Mucosa of gallbladder (tissue), 1 donor: ENCODE measurements around the gene PCNX2. TPM values are rescaled to one million over a fixed set of nuclear protein-coding genes. Genes with fewer than 3 reads are reported as not detected.
"Not testable (repeated sequence)": the region's sequence is repeated elsewhere in the genome, so short reads cannot be mapped to it uniquely, and the experiment has no call there.

Source experiments
- DNase-seq: peaks from one replicate; pipeline ENCODE4 v3.0.0-alpha.2; 2020; ENCODE audit warnings: low spot score
- total RNA-seq: library from RNA; stranded (reverse); gene quantifications from one replicate; pipeline ENCODE4 v1.2.1, GENCODE V29; 2021
- donor health status: DM: no; HTN: no; CAD: no.

PCNX2 gene
- total RNA-seq, 1 donor from 2014 or later, result 28.4 TPM

DNA sequence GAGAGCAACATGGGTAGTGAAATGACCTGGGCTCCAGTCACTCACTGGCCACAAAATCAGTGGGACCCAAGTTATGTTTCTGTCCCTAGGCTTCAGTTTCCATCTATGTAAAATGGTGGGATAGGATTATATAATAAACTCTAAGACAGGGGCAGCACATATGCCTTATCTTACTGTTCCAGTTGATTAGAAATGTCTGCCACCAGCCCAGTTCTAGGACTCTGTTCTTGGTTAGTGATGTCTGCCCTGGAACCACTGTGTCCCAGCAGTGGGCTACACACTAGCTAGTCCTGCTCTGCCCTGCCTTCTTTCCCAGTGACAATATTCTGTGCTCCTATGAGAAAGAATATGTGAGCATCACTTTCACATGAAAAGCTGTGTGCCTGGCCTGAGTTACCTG lies 138.3 kb downstream of the PCNX2 start:
- DNase-seq, result no peak

DNA sequence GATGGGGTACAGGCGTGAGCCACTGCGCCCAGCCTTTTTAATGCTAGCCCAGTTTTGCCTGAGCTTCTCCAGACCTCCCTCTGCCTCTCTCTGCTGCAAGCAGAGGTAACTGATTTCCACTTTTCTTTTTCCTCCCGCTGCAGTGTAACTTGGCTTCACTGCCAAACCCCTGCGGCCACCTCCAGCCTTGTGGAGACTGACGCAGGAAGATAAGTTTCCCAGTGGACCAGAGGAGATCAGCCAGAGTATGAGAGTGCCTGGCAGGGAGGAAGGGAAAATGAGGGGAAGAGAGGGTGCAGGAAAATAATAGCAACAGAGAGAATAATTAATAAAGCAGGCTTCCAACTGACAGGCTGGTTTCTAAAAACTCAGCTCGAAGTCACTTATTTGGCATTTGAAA lies 143.7 kb downstream of the PCNX2 start:
- DNase-seq, result no peak

DNA sequence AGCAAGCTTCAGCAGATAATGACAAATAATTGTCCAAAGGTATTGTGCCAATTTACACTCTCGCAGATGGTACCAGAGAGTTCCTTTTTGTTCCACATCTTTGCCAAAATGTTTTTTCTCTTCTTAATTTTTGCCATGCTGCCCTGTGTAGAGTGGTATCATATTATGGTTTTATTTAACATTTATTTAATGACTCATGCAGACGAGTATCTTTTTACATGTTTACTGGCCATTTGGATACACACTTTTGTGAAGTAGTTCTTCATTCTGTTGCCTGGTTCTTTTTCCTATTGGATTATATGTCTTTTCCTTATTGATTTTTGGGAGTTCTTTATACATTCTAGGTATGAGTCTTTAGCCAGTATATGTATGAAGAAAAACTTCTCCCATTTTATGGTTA lies 151.1 kb downstream of the PCNX2 start:
- DNase-seq, result no peak

DNA sequence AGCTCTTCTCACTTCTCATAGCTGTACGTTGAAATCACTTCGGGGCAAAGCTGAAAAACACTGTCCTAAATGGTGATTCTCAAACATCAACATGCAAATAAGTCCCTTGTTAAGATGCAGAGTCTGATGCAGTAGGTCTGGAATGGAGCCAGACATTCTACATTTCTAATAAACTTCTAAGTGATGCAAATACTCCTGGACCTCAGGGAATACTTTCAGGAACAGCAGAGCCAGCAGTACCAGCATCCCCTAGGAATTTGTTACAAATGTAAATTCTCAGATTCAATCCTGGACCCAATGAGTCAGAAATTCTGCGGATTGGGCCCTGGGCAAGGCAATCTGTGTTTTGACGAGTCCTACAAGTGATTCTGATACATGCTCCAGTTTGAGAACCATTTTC lies 152.3 kb downstream of the PCNX2 start:
- no peak for DNase-seq

DNA sequence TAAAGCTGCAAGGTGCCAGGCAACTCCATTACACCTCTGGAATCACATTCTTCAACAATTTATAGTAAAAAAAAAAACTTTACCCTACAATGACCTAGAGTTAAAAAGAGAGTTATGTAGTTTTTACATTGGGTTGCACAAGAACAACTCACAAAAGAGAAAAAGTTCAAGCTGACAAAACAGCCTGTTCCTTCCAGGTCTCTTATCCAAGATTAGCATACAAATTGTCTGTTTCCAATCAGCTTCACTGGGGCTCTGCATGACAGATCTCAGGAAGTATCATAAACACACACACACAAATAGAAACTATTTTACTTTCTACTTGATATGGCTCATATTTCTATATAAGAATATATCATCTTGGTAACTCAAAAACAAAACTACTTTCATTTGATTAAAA lies 154.6 kb downstream of the PCNX2 start:
- DNase-seq, result no peak

DNA sequence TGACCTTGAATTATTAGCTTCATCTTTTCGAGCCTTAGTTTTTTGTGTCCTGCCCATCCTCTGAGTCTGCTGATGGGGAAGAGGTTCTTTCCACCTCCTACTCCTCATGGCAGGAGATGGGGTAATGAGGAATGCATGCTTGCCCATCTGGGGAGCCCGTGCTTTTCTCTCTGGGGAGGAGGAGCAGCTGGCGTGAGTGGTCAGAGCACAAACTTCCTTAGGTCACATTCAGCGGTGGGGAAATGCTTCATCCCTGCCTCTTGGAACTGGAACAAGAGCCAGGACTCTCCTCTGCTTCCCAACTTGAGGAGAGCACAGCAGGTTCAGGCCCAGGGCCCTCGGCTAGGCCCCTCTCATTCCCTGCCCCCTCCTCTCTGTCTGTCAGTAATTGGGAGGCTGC lies 155.0 kb downstream of the PCNX2 start:
- DNase-seq, result no peak

DNA sequence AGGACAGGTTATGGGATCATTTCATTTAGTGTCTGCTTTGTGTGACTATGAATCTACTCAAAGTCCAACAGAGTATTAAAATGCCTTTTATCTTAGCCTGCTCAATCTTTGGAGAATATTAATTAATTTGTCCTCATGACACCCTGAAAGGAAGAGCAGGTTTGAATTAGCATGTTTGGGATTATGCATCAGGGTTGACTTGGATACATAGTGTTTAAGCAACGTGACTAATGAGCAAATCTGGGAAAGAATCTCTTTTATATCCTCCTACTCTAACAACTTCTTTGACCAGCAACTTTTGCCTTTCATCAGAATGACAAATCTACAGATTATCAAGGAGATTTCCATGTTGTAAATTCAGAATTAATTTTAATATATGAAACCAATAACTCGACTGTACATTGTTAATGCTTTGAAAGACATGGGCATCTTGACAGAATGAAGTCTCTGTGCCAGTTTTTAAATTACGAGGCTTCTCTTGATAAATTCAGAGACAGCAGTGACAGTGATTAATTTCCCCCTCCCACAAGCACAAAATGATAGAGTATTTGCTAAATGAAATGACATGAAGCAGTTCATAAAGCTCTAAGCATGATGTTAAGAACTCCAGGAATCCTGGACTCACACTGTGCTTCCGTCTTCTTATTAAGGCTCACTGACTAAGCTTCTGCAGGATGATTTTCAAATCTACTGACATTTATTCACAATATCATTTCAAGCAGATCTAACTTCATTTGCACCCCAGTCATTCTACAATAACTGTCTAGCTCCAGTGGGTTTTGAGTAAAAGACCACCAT lies 156.5 kb downstream of the PCNX2 start:
- DNase-seq, result no peak

DNA sequence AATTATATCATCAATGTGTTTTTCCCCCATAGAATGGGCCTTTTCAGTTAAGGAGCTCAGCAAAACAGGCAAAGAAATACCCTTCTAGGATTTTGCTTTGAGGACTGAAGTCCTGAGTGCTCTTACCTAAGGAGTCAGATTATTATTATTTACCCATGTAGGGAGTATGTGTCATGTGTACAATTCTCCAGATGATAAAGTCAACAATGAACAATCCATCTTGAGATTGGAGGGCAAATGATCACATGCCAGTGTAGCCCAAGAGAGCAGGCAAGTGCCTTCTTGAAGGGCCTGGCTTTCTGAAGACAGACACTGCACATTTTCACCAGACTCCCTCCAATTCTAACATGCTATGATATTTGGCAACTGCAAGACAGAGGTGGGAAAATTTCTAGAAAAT lies 159.7 kb downstream of the PCNX2 start:
- no peak for DNase-seq

DNA sequence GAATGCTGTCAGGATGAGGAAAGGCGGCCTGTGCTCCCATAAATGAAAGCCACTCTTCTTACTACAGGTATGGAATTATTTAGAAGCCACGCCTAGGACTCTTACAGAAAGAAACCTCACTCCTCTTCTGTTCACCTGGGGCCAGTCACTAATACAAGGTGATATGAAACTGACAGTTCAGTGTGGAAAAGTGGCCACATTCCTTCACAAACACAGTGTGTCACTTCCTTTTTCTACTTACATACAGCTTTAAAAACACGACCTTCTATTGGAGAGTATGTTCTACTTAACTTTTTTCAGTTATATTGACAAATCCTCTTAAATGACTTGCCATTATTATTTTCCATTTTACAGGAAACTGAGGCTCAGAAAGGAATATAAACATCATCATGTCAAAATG lies 163.1 kb downstream of the PCNX2 start:
- no peak for DNase-seq

DNA sequence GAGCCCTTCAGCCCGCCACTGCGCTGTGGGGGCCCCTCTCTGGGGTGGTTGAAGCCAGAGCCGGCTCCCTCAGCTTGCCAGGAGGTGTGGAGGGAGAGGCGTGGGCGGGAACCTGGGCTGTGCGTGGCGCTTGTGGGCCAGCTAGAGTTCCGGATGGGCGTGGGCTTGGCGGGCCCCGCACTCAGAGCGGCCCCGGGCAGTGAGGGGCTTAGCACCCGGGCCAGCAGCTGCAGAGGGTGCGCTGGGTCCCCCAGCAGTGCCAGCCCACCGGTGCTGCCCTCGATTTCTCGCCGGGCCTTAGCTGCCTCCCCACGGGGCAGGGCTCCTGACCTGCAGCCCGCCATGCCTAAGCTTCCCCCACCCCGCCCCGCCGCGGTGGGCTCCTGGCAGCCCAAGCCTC lies 166.5 kb downstream of the PCNX2 start:
- DNase-seq, result not testable (repeated sequence)

DNA sequence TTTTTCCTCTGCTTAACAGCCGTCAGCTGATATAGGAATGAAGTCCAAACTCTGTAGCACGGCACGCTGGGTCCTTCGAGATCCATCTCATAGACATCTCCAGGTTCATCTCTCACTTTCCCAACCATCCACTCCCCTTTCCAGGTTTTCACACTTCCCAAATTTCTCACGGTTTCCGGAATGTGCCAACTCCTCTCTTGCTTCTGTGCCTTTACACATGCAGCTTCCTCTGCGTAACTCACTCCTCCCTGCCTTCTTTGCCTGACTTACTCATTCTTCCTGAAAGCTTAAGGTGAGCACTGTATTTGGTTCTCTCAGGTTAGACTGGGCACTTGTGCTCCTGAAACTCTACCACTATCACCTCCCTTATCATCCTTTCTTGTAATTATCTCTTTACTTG lies 168.4 kb downstream of the PCNX2 start:
- DNase-seq, result no peak

DNA sequence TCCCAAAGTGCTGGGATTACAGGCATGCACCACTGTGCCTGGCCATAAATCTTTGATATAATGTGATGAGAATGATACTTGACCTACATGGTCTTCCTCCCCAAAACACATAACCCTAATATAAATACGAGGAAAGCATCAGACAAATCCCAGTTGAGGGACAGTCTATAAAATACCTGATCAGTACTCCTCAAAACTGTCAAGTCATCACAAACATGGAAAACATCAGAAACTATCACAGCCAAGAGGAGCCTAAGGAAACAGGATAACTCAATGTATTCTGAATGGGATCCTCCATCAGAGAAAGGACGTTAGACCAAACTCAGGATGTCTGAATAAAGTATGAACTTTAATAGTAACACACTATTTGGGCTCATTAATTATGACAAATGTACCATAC lies 172.7 kb downstream of the PCNX2 start:
- no peak for DNase-seq

DNA sequence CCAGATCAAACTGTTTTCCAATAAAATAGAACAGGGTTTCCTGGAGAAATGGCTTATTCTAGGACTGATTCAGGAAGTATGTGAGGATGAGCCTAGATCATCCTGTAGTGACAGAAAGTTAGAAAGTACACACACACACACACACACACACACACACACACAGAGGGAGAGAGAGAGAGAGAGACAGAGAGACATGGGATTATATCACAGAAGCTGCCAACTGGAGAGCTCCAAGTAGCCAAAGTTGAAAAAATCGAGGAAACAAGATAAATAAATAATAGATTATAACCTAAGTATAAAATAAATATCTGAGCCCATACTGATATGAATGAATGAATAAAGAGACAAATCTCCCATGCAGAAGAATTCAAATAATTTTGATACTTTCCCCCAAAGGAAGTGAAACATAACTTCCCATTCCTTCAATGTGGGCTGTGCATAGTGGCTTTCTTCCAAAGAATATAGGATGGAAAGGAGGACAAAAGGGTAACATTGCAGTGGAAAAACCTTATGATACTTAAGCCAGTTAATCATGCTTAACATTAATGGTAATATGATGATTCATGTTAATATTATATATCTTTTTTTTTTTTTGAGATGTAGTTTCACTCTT lies 173.5 kb downstream of the PCNX2 start:
- no peak for DNase-seq

DNA sequence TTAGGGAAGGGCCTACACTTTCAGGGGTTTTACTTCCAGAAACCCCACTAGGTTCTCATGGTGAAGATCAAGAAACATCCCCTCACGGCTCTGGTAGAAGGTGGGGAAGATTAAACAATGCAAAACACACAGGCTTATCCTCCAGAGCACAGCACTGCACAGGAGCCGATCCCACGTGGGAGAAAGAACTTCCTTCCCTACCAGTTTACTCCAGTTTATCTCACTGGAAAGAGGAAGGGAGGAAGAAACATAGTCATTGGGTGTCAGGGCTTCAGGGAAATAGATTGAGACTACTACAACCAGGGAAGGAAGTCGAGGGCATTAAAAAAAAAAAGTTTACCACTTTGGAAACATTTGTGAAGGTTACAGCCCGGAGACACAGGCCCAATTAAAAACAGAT lies 180.7 kb downstream of the PCNX2 start:
- DNase-seq, result no peak

DNA sequence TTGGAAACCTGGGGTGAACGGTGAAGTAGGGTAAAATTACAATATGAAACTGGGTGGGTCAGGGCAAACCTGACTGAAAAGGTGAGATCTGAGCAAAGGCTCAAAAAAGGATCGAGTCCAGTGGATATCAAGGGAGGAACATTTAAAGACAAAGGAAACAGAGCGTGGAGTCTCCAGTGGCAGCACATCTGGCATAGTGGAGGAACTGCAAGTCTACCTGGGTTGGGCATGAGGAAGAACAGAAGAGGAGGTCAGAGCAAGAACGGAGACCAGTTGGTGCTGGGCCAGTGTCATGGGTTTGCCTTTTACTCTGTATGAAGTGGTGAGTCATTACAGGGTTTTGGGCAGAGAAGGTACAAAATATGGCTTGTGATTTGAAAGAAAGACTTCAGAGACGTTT lies 181.4 kb downstream of the PCNX2 start:
- DNase-seq, result no peak

DNA sequence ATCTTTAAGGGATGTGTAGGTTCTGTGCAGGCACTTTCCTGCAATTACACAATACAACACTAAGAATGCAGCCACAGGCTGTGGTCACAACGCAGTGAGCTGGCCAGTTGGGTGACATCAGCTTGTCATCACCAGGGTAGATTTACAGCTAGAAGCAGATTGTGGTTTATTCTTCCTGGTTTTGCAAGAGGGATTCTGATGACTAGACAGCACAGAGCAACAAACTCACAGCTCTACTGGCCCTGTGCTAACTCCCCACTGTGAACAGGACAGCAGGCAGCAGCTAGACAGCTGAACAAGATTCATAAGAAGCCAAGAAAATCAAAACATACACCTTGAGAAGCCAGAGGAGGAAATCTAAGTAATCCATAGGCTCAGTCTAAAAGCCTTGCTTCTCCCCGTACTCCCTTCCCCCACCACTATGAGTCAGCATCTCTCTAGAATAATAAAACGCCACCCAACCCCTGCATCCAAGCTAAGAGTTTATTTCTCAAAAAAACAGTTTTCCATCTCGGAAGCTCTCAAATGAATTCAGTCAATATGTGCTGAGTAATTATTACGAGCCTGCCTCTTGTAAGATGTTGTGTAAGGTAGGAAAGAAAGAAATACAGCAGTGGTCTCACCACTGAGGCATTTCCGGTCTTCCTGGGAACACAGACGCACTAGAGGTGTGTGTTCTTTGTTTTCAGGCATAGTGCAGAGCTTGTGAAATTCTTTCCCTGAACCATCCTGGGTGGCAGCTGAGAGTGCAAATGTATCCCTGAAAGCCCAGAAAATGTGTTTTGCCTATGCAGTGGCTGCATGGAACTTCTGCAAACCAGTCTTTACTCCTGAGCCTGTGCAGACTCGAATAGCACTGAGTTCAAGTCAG lies 182.3 kb downstream of the PCNX2 start:
- peak; percentile 80 for DNase-seq

DNA sequence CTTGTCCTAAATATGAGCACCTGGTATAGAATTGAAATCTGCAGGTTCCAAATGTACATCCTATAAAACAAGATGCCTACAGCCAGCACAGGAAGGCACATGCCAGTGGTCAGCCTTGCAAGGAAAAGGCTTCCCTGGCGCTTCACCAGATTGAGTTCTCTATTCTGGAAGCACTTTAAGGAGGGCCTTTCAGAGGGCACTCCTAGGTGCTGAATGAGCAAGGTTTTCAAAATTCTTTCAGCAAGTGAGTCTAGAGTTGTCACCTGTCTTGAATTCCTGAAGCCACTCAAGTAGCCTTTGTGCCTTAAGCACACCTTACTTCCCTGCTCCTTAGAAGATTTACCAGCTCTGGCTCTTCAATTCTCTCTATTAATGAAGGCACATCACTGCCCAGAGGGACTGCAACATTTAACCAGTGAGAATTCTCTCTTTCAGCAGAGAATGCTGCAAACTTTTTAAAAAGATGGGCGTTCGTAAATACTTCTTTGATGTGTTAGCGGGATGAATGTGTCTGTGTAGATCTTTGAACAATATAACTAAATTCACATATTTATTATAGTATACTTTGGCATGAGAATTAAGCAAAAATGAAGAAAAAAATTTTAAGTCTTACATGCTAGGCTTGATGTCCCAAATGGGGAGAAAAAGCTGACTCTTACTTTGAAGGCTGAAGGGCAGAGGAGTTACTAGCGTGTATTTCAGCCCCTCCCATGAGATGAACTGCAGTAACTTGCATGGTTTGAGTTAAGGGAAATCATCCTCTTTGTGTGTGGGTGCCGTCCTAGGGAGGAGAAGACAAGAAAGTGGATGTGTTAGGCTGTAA lies 183.1 kb downstream of the PCNX2 start:
- no peak for DNase-seq

DNA sequence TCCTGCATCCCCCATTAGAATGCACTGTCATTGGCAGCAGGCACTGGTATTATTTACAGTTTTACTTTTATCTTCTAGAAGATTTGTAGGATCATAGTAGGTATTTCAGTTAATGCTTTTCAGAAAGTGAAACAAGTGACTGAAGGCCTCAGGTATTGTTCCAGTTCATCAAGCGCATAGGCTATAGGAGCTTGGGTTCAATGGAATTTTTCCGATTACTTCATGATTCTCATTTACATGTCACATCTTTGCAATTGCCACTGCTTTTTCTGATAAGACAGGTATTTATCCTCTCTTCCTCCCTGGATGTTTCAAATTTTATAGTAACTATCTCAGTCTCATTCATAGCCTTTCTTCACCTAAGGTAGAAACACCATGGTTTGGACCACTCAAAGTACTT lies 183.8 kb downstream of the PCNX2 start:
- DNase-seq, result no peak

DNA sequence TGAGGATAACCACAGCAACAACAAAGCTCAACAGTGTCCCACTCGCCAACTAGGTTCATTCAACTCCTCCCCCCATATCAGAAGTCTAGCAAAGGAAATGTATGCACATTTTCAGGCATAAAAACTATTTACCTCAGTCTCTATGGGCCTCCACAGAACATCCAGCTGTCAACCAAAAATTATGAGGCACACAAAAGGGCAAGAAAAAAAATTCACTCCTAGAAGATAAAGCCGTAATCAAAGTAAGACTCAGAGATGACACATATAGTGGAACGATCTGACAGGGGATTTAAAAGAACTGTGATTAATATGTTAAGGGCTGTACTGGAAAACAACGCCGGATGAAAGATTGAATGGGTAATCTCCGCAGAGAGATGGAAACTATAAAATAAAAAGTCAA lies 186.4 kb downstream of the PCNX2 start:
- DNase-seq, result no peak

DNA sequence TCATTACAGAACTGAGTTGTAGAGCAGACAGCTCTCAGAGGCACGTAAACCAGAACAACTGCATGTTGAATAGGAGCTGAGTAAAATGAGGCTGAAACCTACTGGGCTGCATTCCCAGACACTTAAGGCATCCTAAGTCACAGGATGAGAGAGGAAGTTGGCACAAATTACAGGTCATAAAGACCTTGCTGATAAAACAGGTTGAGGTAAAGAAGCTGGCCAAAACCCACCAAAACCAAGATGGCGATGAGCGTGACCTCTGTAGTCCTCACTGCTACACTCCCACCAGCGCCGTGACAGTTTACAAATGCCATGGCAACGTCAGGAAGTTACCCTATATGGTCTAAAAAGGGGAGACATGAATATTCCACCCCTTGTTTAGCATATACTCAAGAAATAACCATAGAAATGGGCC lies 187.8 kb downstream of the PCNX2 start:
- DNase-seq, result not testable (repeated sequence)

DNA sequence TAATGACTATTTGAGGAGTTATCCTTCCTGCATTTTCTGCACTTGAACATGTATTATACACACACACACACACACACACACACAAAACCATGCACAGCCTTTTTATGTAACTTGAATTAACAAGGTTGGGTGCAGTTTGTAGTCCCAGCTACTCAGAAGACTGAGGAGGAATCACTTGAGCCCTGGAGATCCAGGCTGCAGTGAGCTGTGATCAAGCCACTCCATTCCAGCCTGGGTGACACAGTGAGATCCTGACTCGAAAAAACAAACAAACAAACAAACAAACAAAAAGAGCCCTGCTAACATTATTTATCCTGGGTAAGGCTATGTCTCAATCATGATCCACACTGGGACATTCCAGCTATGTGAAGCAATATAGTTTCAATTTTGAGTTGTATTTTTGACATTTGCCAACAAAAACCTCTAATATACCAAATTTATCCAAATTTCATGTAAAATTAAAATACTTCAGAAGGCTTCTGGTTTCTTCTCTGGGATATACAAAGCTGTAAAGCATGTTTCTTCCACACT lies 188.3 kb downstream of the PCNX2 start:
- DNase-seq, result no peak

DNA sequence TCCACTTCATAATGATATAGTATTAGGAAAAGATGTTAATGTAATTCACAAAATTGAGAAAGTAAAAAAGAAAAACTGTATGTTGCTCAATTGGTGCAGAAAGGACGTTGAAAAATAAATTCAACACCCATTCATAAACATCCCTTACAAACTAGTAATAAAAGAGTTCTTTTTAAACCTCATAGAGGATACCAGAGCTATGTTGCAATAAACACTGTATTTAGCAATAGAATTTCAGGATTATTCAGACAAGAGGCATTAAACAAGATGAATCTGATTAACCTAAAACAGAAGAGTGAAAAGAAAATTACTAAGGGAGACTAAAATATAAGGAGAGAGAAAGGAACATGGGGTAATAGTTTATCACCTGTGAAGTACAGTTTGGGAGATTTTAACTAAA lies 190.3 kb downstream of the PCNX2 start:
- DNase-seq, result no peak
